ENCODE measurements around the gene INSYN1.
"Not testable (repeated sequence)": the region's sequence is repeated elsewhere in the genome, so short reads cannot be mapped to it uniquely, and the experiment has no call there.

- not testable (repeated sequence) for TF ChIP-seq CTCF (IDR thresholded peaks at IDR 0.05; ENCODE audit: low read depth, low read length, poor library complexity, severe bottlenecking); EZH2phosphoT487 (IDR thresholded peaks at IDR 0.05; ENCODE audit: borderline replicate concordance, low read length)
Measured at GRCh38 chr15:73702311-73703239, 50.6 kb downstream of the INSYN1 start.
